ENCODE results near the gene PPCS. TPM values are rescaled to one million over a fixed set of nuclear protein-coding genes. Genes with fewer than 3 reads are reported as not detected.

PPCS gene
- total and polyA plus RNA-seq, 8 donors = 59.0 to 72.9 (median 64.8) TPM

- Histone ChIP-seq H3K9me3 (no peaks in the 10 kb centered on the region), H3K4me1 (peaks cover 0 to 4% of the 10 kb centered on the region in 2 donors), H3K36me3 (no peaks in the 10 kb centered on the region), H3K27me3 (no peaks in the 10 kb centered on the region), H3K4me3 (no peak overlapping the region), H3K27ac (no peak overlapping the region)
- DNase-seq (no peak), ATAC-seq (no peak)
- TF ChIP-seq, protein P1, sequence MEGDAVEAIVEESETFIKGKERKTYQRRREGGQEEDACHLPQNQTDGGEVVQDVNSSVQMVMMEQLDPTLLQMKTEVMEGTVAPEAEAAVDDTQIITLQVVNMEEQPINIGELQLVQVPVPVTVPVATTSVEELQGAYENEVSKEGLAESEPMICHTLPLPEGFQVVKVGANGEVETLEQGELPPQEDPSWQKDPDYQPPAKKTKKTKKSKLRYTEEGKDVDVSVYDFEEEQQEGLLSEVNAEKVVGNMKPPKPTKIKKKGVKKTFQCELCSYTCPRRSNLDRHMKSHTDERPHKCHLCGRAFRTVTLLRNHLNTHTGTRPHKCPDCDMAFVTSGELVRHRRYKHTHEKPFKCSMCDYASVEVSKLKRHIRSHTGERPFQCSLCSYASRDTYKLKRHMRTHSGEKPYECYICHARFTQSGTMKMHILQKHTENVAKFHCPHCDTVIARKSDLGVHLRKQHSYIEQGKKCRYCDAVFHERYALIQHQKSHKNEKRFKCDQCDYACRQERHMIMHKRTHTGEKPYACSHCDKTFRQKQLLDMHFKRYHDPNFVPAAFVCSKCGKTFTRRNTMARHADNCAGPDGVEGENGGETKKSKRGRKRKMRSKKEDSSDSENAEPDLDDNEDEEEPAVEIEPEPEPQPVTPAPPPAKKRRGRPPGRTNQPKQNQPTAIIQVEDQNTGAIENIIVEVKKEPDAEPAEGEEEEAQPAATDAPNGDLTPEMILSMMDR (IDR thresholded peaks at IDR 0.05) = no peak
- intact Hi-C loops (cut with DNase I) = no loop called here
Measured at GRCh38 chr1:42418516-42418915, 37.8 kb upstream of the PPCS start.

- TF ChIP-seq, protein P1 (IDR thresholded peaks at IDR 0.05) = no peak
- intact Hi-C loops (cut with DNase I) = no loop called here
- DNase-seq = peak in 3 of 4 donors; percentile 34 to 44 (median 43)
- no peak for ATAC-seq
- Histone ChIP-seq H3K27ac (no peak overlapping the region), H3K27me3 (no peaks in the 10 kb centered on the region), H3K9me3 (no peaks in the 10 kb centered on the region), H3K36me3 (no peaks in the 10 kb centered on the region), H3K4me3 (no peak overlapping the region), H3K4me1 (peaks cover 0 to 4% of the 10 kb centered on the region in 2 donors)
Measured at GRCh38 chr1:42419126-42419821, 37.1 kb upstream of the PPCS start.

DNA sequence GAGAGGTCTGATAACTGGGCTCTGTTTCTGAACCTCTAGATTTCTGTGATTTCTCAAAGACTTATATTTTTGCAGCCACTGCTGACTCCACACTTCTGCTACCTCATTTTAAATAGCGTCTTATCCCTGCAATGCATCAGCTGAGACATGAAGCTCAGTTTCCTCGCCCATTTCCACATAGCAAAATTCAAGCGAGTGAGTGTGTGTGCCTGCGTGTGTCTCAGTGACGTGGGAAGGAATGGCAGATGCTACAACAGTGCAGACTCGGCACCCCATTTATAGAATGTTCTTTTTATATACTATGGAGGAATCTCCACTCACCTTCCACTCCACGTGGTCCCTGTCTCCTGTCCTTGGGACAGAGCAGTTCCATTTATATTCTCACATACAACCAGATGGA lies 36.2 kb upstream of the PPCS start:
- intact Hi-C loops (cut with DNase I) = no loop called here
- TF ChIP-seq, protein P1 (IDR thresholded peaks at IDR 0.05) = no peak
- Histone ChIP-seq H3K27me3 (no peaks in the 10 kb centered on the region), H3K9me3 (no peaks in the 10 kb centered on the region), H3K4me3 (no peak overlapping the region), H3K4me1 (peaks cover 0 to 4% of the 10 kb centered on the region in 2 donors), H3K27ac (no peak overlapping the region), H3K36me3 (no peaks in the 10 kb centered on the region)
- ATAC-seq (no peak), DNase-seq (peak in 1 of 4 donors; percentile 21)

DNA sequence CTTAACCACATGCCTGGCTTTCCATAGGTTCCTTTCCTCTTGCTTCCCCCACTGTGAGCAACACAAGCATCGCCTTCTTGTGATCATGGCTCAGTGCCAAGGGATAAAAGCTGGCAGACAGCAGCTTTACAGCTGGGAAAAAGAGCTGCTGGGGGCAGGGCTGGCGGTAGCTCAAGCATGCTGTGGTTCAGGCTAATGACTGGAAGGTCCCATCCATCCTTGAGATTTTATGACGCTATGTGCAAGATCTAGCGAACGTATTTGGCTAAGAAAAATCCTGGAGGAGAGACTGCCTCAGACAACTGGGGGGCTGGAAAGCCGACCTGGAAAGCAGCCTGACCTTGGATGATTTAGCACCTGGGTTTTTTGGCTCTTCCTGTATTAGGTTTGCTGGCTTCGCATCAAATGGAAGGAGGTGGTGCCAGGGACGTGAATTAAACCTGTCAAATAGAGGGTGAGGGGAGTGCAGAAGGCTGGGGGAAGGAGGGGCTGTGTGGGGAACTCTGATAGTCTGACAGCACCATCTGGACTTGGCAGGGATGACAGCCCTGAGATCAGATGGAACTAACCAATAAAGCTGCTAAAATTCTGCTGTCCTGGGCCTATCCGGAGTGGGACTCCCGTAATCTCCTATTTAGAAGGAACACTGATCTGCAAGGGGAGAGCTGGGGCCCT lies 35.3 kb upstream of the PPCS start:
- Histone ChIP-seq H3K27me3 (no peaks in the 10 kb centered on the region), H3K4me3 (no peak overlapping the region), H3K27ac (no peak overlapping the region), H3K4me1 (peaks cover 0 to 4% of the 10 kb centered on the region in 2 donors), H3K36me3 (no peaks in the 10 kb centered on the region), H3K9me3 (no peaks in the 10 kb centered on the region)
- intact Hi-C loops (cut with DNase I) = no loop called here
- DNase-seq = peak in 3 of 4 donors; percentile 58 to 91 (median 83)
- TF ChIP-seq, protein P1 (IDR thresholded peaks at IDR 0.05) = no peak
- peak; percentile 59 for ATAC-seq

DNA sequence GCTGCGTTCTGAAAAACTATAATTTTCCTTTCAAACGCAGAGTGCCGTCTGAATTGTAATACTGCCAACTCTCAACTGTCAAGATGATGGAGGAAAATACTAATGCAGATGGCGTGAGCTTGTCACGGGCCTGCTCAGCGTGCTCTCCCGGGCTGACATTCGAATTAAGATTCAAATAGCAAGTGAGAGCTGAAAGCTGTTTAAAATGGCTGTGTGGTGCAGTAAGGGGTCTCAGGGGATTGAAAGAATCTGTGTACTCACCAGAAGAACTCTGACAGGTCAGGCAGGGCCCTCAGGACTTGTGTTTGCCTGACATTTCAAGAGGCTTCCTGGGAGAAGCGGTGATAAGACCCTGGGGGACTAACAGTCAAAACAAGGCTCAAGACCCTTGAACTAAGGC lies 33.6 kb upstream of the PPCS start:
- H3K27ac ChIP-seq = no peak overlapping the region
- no peaks in the 10 kb centered on the region for H3K9me3 ChIP-seq
- peaks cover 0 to 4% of the 10 kb centered on the region in 2 donors for H3K4me1 ChIP-seq
- H3K36me3 ChIP-seq = no peaks in the 10 kb centered on the region
- TF ChIP-seq, protein P1 (IDR thresholded peaks at IDR 0.05) = no peak
- no peak overlapping the region for H3K4me3 ChIP-seq
- no peak for DNase-seq
- no peak for ATAC-seq
- intact Hi-C loops (cut with DNase I) = no loop called here
- no peaks in the 10 kb centered on the region for H3K27me3 ChIP-seq

Data from left lung (tissue), 10 donors.